SK-N-SH (cell line): Measurements from ENCODE around the gene CDC25A. TPM values are rescaled to one million over a fixed set of nuclear protein-coding genes. Genes with fewer than 3 reads are reported as not detected.

Source experiments
- CTCF ChIA-PET: fragments of 300-600, 350-600 bp; formaldehyde crosslinking; extraction: SDS; loops from one replicate; lab custom pipeline; 2021; lab: Yijun Ruan, JAX
- POLR2A ChIA-PET: fragments of 350-600 bp; sonication (Branson Sonifier 250); formaldehyde crosslinking; extraction: SDS; loops from one replicate; lab custom pipeline; 2020; ENCODE audit warnings: antibody characterized with exemption, inconsistent platforms; lab: Yijun Ruan, JAX
- DNase-seq: peaks from one replicate; pipeline ENCODE4 v3.0.0; 2012
- H2AFZ ChIP-seq: fragments of 200-600 bp; sonication (generic); 2 replicates; pipeline ENCODE4 v1.8.1; 2016; ENCODE audit warnings: antibody characterized with exemption, mild to moderate bottlenecking, low read depth
- H3F3A ChIP-seq: fragments of 200-600 bp; sonication (generic); replicated peaks from 2 replicates; pipeline ENCODE3; 2016; ENCODE audit warnings: antibody characterized with exemption, mild to moderate bottlenecking; ENCODE audit not compliant: insufficient read depth
- H3K27ac ChIP-seq, 2 experiments: fragments of 200-500 bp in 1 of 2; fragments of 200-600 bp in 1 of 2; sonication (Bioruptor generic) in 1 of 2; sonication (generic), shearing (Covaris generic) in 1 of 2; 2 replicates each; pipeline versions ENCODE4 v1.5.1 to v1.6.1; 2014 to 2016; ENCODE audit warnings: low read depth in 2 of 2, inconsistent platforms in 1 of 2, low read length in 1 of 2, mild to moderate bottlenecking in 1 of 2, mixed read lengths in 1 of 2
- H3K27me3 ChIP-seq: fragments of 200-600 bp; sonication (generic), shearing (Covaris generic); 2 replicates; pipeline ENCODE4 v1.6.1; 2016; ENCODE audit warnings: mixed run types; ENCODE audit not compliant: insufficient read depth
- H3K36me3 ChIP-seq, 2 experiments: fragments of 200-500 bp in 1 of 2; fragments of 200-600 bp in 1 of 2; sonication (Bioruptor generic) in 1 of 2; sonication (generic) in 1 of 2; replicated peaks in 1 of 2; 2 replicates each; pipeline versions ENCODE3 to v1.5.1; 2014 to 2016; ENCODE audit warnings: low read length in 1 of 2, mild to moderate bottlenecking in 1 of 2; ENCODE audit not compliant: insufficient read depth in 2 of 2, control insufficient read depth in 1 of 2
- H3K4me1 ChIP-seq, 2 experiments: fragments of 200-500 bp in 1 of 2; fragments of 200-600 bp in 1 of 2; sonication (Bioruptor generic) in 1 of 2; sonication (generic), shearing (Covaris generic) in 1 of 2; 2 replicates each; pipeline versions ENCODE4 v1.5.1 to v1.6.1; 2014 to 2016; ENCODE audit warnings: low read depth in 1 of 2, low read length in 1 of 2, mixed run types in 1 of 2; ENCODE audit not compliant: insufficient read depth in 2 of 2, control insufficient read depth in 1 of 2
- H3K4me2 ChIP-seq: fragments of 200-600 bp; sonication (generic), shearing (Covaris generic); 2 replicates; pipeline ENCODE4 v1.6.1; 2017; ENCODE audit warnings: mixed run types
- H3K4me3 ChIP-seq, 2 experiments: fragments of 200-500 bp in 1 of 2; fragments of 200-600 bp in 1 of 2; sonication (Bioruptor generic) in 1 of 2; sonication (generic), shearing (Covaris generic) in 1 of 2; 2 replicates each; pipeline versions ENCODE4 v1.5.1 to v1.8.1; 2014 to 2016; ENCODE audit warnings: low read depth in 2 of 2, inconsistent platforms in 1 of 2, low read length in 1 of 2, mild to moderate bottlenecking in 1 of 2, mixed read lengths in 1 of 2, moderate library complexity in 1 of 2
- H3K79me2 ChIP-seq: fragments of 200-600 bp; sonication (generic); 2 replicates; pipeline ENCODE4 v1.8.1; 2017; ENCODE audit warnings: mild to moderate bottlenecking; ENCODE audit not compliant: insufficient read depth
- H3K9ac ChIP-seq: fragments of 200-600 bp; sonication (generic); 2 replicates; pipeline ENCODE4 v1.6.1; 2017; ENCODE audit warnings: mixed run types
- H3K9me2 ChIP-seq: fragments of 200-600 bp; sonication (generic); 2 replicates; pipeline ENCODE4 v1.6.1; 2017; ENCODE audit warnings: mixed run types
- H3K9me3 ChIP-seq: fragments of 200-600 bp; sonication (generic); 2 replicates; pipeline ENCODE4 v1.6.1; 2017; ENCODE audit warnings: mixed run types, mild to moderate bottlenecking, moderate library complexity
- H4K20me1 ChIP-seq: fragments of 200-600 bp; sonication (generic); 2 replicates; pipeline ENCODE4 v1.6.1; 2017; ENCODE audit warnings: mild to moderate bottlenecking, mixed run types; ENCODE audit not compliant: insufficient read depth
- FOSL2 ChIP-seq: IDR thresholded peaks from 2 replicates; pipeline ENCODE4 v1.4.0; 2012; ENCODE audit warnings: low read depth, mild to moderate bottlenecking, moderate library complexity, borderline replicate concordance
- FOXJ3 ChIP-seq: sonication (generic); formaldehyde crosslinking; IDR thresholded peaks from 2 replicates; pipeline ENCODE4 v1.5.1; 2020; ENCODE audit warnings: mild to moderate bottlenecking, missing genetic modification reagents
- MEF2A ChIP-seq: IDR thresholded peaks from 2 replicates; pipeline ENCODE4 v1.4.0; 2012; ENCODE audit warnings: low read depth, borderline replicate concordance
- POLR2AphosphoS5 ChIP-seq: IDR thresholded peaks from 2 replicates; pipeline ENCODE4 v1.6.1; 2012; ENCODE audit warnings: low read depth, low read length
- RAD21 ChIP-seq: IDR thresholded peaks from 2 replicates; pipeline ENCODE4 v1.6.1; 2012; ENCODE audit warnings: mild to moderate bottlenecking, low read length
- RFX5 ChIP-seq: IDR thresholded peaks from 2 replicates; pipeline ENCODE4 v1.6.1; 2012; ENCODE audit warnings: mild to moderate bottlenecking, improper control_type of control experiment, low read length
- SIN3A ChIP-seq: IDR thresholded peaks from 2 replicates; pipeline ENCODE4 v1.6.1; 2012; ENCODE audit warnings: low read depth, mild to moderate bottlenecking, low read length, moderate library complexity, borderline replicate concordance
- TEAD4 ChIP-seq: IDR thresholded peaks from 2 replicates; pipeline ENCODE4 v1.4.0; 2012; ENCODE audit warnings: mild to moderate bottlenecking, borderline replicate concordance; ENCODE audit not compliant: insufficient read depth
- WGBS: methylation state at CpG from one replicate; pipeline ENCODE4 v1.1.6; 2017; ENCODE audit warnings: low lambda C conversion rate; 5-methylcytosine and 5-hydroxymethylcytosine counted together
- polyA plus RNA-seq, 3 experiments: library from polyadenylated mRNA; depleted of rRNA; stranded (reverse); fragments of >200 nt; gene quantifications; 2 replicates each; pipeline ENCODE4 v1.2.3, GENCODE V29; 2012
- TF ChIP-seq, protein P1 (sequence below): IDR thresholded peaks from 2 replicates; pipeline ENCODE4 v1.4.0; 2012; ENCODE audit warnings: low read depth, borderline replicate concordance
- TF ChIP-seq, protein P2 (sequence below): fragments of 200-600 bp; sonication (generic); IDR thresholded peaks from 2 replicates; pipeline ENCODE4 v1.6.1; 2017; ENCODE audit warnings: antibody characterized with exemption, mild to moderate bottlenecking, moderate library complexity
- TF ChIP-seq, protein P3 (sequence below): fragments of 150-350 bp; IDR thresholded peaks from 2 replicates; pipeline ENCODE4 v1.6.1; 2016; ENCODE audit warnings: mild to moderate bottlenecking, low read depth, low read length

CDC25A gene
- polyA plus RNA-seq, 1 of the 3 experiments (the other 2 are of a cell fraction): 3.3 TPM

DNA sequence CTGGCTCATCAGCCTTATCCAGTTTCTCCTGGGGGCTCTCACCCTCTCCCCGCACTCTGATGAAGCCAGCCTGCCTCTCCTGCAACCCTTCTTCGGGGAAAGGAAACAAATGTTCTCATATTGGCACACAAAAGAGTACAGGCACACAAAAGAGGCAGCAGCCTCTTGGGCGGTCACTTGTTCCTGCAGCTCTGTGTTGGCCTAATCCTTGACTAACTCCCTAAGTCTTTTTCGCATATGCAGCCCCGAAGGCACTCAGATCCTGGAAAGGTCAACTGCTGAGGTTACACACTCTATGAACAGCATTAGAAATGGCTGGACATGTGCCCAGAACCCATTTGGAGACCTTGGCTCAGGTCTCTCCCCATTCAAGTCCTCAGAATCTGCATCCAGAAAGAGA, 27.7 kb upstream of the CDC25A start:
- Histone ChIP-seq H3K4me3 (no peak overlapping the region), H3K36me3 (no peaks in the 10 kb centered on the region), H3K79me2 (no peaks in the 10 kb centered on the region), H3K27ac (no peak overlapping the region), H3K4me2 (no peak overlapping the region), H3K9me2 (no peaks in the 10 kb centered on the region), H3F3A (no peaks in the 10 kb centered on the region), H3K27me3 (no peaks in the 10 kb centered on the region), H4K20me1 (no peaks in the 10 kb centered on the region), H3K4me1 (no peaks in the 10 kb centered on the region), H3K9me3 (no peaks in the 10 kb centered on the region), H2AFZ (no peak overlapping the region), H3K9ac (no peak overlapping the region)
- TF ChIP-seq, protein P1, sequence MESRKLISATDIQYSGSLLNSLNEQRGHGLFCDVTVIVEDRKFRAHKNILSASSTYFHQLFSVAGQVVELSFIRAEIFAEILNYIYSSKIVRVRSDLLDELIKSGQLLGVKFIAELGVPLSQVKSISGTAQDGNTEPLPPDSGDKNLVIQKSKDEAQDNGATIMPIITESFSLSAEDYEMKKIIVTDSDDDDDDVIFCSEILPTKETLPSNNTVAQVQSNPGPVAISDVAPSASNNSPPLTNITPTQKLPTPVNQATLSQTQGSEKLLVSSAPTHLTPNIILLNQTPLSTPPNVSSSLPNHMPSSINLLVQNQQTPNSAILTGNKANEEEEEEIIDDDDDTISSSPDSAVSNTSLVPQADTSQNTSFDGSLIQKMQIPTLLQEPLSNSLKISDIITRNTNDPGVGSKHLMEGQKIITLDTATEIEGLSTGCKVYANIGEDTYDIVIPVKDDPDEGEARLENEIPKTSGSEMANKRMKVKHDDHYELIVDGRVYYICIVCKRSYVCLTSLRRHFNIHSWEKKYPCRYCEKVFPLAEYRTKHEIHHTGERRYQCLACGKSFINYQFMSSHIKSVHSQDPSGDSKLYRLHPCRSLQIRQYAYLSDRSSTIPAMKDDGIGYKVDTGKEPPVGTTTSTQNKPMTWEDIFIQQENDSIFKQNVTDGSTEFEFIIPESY: no peak
- no peak for TF ChIP-seq RFX5
- WGBS: 55% methylated on average over 5 of the region's 5 CpGs
- CTCF ChIA-PET: interaction anchor here (1.5 kb wide), 1 partner anchor 220 kb away, joined by 5 read pairs; no protein-coding TSS in a partner anchor
- POLR2A ChIA-PET: no interaction called here
- no peak for DNase-seq

DNA sequence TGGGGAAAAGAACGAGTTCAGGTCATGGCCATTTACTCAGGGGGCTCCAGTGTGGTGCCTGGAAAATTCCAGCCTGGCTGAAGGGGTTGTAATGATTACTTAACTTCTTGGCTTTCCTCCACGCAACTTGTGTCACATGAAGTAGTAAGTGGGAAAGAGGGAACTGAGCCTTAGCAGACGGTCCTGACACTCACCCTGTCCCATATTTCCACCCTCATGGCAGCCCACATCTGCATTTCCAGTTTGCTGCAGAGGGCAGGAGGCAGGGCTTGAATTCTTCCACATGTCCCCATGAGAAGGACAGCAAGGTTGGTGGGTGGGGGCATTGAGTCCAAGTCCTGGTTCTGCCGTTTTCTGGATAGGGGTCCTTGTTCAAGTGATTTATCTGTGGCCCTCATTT, 27.2 kb upstream of the CDC25A start:
- Histone ChIP-seq H2AFZ (no peak overlapping the region), H3K79me2 (no peaks in the 10 kb centered on the region), H3K9ac (no peak overlapping the region), H3K36me3 (no peaks in the 10 kb centered on the region), H3K27me3 (no peaks in the 10 kb centered on the region), H3K4me2 (no peak overlapping the region), H3K9me2 (no peaks in the 10 kb centered on the region), H4K20me1 (no peaks in the 10 kb centered on the region), H3K27ac (no peak overlapping the region), H3F3A (no peaks in the 10 kb centered on the region), H3K4me3 (no peak overlapping the region), H3K9me3 (no peaks in the 10 kb centered on the region), H3K4me1 (no peaks in the 10 kb centered on the region)
- ChIA-PET CTCF (no interaction called here), POLR2A (interaction anchor here (0.5 kb wide), 1 partner anchor 10 kb away, joined by 4 read pairs; no protein-coding TSS in a partner anchor)
- DNase-seq: no peak
- WGBS: 41% methylated on average over 4 of the region's 4 CpGs
- TF ChIP-seq POLR2AphosphoS5 (no peak), MEF2A (no peak)
- TF ChIP-seq, protein P2, sequence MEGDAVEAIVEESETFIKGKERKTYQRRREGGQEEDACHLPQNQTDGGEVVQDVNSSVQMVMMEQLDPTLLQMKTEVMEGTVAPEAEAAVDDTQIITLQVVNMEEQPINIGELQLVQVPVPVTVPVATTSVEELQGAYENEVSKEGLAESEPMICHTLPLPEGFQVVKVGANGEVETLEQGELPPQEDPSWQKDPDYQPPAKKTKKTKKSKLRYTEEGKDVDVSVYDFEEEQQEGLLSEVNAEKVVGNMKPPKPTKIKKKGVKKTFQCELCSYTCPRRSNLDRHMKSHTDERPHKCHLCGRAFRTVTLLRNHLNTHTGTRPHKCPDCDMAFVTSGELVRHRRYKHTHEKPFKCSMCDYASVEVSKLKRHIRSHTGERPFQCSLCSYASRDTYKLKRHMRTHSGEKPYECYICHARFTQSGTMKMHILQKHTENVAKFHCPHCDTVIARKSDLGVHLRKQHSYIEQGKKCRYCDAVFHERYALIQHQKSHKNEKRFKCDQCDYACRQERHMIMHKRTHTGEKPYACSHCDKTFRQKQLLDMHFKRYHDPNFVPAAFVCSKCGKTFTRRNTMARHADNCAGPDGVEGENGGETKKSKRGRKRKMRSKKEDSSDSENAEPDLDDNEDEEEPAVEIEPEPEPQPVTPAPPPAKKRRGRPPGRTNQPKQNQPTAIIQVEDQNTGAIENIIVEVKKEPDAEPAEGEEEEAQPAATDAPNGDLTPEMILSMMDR: no peak

DNA sequence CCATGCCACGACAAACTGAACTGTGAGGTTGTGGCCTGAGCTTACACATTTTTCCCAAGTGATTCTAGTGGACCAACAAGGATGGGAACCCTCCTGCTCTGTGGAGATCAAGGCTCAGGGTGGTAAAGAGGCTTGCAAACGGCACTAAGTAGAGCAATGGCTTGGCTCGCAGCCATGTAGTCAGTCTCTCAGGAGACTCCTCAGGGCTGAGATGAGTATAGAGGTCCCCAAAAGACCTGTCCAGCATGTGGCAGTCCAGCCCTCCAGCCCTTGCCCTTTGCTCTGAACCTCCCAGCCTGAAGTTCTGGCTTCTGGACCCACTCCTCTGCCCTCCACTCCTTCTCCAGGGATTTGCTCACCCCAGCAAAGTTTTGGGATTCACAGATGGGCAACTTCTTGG, 26.8 kb upstream of the CDC25A start:
- H3K9me3 ChIP-seq: no peaks in the 10 kb centered on the region
- POLR2A ChIA-PET: interaction anchor here (0.5 kb wide), 1 partner anchor 9 kb away, joined by 4 read pairs; no protein-coding TSS in a partner anchor
- TF ChIP-seq SIN3A (no peak), RFX5 (no peak), RAD21 (no peak), FOSL2 (no peak), FOXJ3 (CRISPR knock-in tag) (no peak), TEAD4 (no peak)
- TF ChIP-seq, protein P3, sequence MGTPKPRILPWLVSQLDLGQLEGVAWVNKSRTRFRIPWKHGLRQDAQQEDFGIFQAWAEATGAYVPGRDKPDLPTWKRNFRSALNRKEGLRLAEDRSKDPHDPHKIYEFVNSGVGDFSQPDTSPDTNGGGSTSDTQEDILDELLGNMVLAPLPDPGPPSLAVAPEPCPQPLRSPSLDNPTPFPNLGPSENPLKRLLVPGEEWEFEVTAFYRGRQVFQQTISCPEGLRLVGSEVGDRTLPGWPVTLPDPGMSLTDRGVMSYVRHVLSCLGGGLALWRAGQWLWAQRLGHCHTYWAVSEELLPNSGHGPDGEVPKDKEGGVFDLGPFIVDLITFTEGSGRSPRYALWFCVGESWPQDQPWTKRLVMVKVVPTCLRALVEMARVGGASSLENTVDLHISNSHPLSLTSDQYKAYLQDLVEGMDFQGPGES: no peak

More for the DNA sequence above, 26.8 kb upstream of the CDC25A start:
- no peaks in the 10 kb centered on the region for H3K36me3 ChIP-seq
- CTCF ChIA-PET: no interaction called here
- H3K27me3 ChIP-seq: no peaks in the 10 kb centered on the region
- no peaks in the 10 kb centered on the region for H4K20me1 ChIP-seq
- 47% methylated on average over 2 of the region's 3 CpGs for WGBS
- no peak overlapping the region for H3K4me2 ChIP-seq
- DNase-seq: no peak
- H3K79me2 ChIP-seq: no peaks in the 10 kb centered on the region
- H3K9ac ChIP-seq: no peak overlapping the region
- H3F3A ChIP-seq: no peaks in the 10 kb centered on the region
- no peaks in the 10 kb centered on the region for H3K4me1 ChIP-seq
- H3K27ac ChIP-seq: no peak overlapping the region
- H2AFZ ChIP-seq: no peak overlapping the region
- no peak overlapping the region for H3K4me3 ChIP-seq
- H3K9me2 ChIP-seq: no peaks in the 10 kb centered on the region
